ENCODE results near the gene MYO10.

DNA sequence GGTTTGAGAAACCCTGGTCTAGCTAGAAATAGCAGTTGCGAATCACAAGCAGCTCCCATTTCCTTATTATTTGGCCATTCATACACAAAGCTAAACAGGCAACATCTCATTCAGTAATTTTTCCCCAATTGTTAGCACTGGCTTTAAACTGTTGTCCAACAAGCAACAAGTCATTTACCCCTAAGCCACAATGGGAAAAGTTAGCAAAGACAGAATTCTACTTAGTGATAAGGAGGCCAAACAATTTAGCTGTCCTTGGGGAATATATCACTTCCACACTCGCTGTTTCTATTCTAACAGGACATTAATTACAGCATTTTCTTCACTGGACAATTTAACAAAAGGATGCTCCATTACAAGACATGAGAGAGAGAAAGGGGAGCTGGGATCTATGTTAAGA, 2.8 kb downstream of the MYO10 start:
- no peak for TF ChIP-seq EZH2 (IDR thresholded peaks at IDR 0.05; ENCODE audit: borderline replicate concordance, low read depth, low read length, poor library complexity, severe bottlenecking)
- TF ChIP-seq, protein P1, sequence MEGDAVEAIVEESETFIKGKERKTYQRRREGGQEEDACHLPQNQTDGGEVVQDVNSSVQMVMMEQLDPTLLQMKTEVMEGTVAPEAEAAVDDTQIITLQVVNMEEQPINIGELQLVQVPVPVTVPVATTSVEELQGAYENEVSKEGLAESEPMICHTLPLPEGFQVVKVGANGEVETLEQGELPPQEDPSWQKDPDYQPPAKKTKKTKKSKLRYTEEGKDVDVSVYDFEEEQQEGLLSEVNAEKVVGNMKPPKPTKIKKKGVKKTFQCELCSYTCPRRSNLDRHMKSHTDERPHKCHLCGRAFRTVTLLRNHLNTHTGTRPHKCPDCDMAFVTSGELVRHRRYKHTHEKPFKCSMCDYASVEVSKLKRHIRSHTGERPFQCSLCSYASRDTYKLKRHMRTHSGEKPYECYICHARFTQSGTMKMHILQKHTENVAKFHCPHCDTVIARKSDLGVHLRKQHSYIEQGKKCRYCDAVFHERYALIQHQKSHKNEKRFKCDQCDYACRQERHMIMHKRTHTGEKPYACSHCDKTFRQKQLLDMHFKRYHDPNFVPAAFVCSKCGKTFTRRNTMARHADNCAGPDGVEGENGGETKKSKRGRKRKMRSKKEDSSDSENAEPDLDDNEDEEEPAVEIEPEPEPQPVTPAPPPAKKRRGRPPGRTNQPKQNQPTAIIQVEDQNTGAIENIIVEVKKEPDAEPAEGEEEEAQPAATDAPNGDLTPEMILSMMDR (conservative IDR thresholded peaks at IDR 0.05; ENCODE audit: low read depth, low read length): no peak

All from A673 (cell line).